Neural cell (in vitro differentiated cells): Measurements from ENCODE around the gene MAP1LC3A.

ENCODE experiments used
- MXI1 ChIP-seq: fragments of 450-650 bp; conservative IDR thresholded peaks from 2 replicates; pipeline ENCODE4 v1.6.1; 2014; ENCODE audit warnings: antibody characterized with exemption, mild to moderate bottlenecking; ENCODE audit not compliant: poor library complexity, severe bottlenecking
- TF ChIP-seq, protein P1 (sequence below): fragments of 450-650 bp; IDR thresholded peaks from 2 replicates; pipeline ENCODE4 v1.5.1; 2014; ENCODE audit warnings: antibody characterized with exemption, mild to moderate bottlenecking, moderate library complexity; ENCODE audit not compliant: poor library complexity, severe bottlenecking

DNA sequence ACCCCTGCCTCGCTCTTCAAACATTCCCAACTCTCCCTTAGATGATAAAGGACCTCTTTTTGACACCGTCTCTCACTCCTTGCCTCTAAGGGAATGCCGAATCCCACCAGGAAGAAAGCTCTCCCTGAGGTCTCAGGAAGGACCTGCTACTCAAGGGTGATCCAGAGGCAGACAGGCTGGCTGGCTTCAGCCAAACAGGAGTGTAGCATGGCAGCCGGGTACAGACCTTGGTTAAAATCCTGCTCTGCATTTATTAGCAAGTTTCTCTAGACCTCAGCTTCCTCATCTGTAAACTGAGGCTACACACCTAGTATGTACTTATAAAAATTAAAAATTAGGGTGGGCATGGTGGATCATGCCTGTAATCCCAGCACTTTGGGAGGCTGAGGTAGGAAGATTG is 17.2 kb downstream of the MAP1LC3A start:
- TF ChIP-seq, protein P1, sequence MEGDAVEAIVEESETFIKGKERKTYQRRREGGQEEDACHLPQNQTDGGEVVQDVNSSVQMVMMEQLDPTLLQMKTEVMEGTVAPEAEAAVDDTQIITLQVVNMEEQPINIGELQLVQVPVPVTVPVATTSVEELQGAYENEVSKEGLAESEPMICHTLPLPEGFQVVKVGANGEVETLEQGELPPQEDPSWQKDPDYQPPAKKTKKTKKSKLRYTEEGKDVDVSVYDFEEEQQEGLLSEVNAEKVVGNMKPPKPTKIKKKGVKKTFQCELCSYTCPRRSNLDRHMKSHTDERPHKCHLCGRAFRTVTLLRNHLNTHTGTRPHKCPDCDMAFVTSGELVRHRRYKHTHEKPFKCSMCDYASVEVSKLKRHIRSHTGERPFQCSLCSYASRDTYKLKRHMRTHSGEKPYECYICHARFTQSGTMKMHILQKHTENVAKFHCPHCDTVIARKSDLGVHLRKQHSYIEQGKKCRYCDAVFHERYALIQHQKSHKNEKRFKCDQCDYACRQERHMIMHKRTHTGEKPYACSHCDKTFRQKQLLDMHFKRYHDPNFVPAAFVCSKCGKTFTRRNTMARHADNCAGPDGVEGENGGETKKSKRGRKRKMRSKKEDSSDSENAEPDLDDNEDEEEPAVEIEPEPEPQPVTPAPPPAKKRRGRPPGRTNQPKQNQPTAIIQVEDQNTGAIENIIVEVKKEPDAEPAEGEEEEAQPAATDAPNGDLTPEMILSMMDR = no peak
- no peak for TF ChIP-seq MXI1
